GM13976 (cell line): ENCODE results near the gene HPS4.
A peak's percentile ranks its signal among the peaks of the same experiment; 100 is the strongest.

Experiments
- DNase-seq: peaks from one replicate; pipeline ENCODE4 v3.0.0; 2012; ENCODE audit warnings: low spot score
- in situ Hi-C: fragments of 300-500 bp; cut with MboI; formaldehyde crosslinking; loops from one replicate; pipeline ENCODE4 v1.12.0; 2022; ENCODE audit warnings: low sequenced_read_pairs, mixed read lengths, inconsistent platforms; ENCODE audit not compliant: unreplicated experiment
- TF ChIP-seq, protein P1 (sequence below): IDR thresholded peaks from 2 replicates; pipeline ENCODE4 v1.5.1; 2012; ENCODE audit warnings: borderline replicate concordance, mild to moderate bottlenecking; ENCODE audit not compliant: insufficient read depth; ENCODE audit errors: extremely low read depth, missing control alignments, control extremely low read depth

HPS4 gene

DNA sequence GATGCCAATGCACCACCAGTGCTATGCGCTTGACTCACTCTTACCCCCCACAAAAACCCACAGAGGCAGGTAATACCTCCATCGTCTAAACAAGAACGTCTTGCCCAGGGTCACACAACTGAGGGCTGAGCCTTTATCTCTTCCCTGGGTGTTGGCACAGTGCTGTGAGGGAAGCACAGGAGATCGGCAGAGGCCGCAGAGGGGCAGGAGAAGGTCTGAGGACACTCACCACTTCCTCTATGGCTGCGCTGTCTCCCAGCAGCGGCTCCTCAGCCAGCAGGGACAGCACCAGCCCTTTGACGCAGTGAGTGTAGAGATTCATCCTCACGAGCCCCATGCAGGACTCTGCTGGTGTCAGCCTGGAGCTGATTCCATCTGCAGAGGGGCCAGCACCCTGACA, 19.9 kb downstream of the HPS4 start:
- DNase-seq, result no peak
- TF ChIP-seq, protein P1, sequence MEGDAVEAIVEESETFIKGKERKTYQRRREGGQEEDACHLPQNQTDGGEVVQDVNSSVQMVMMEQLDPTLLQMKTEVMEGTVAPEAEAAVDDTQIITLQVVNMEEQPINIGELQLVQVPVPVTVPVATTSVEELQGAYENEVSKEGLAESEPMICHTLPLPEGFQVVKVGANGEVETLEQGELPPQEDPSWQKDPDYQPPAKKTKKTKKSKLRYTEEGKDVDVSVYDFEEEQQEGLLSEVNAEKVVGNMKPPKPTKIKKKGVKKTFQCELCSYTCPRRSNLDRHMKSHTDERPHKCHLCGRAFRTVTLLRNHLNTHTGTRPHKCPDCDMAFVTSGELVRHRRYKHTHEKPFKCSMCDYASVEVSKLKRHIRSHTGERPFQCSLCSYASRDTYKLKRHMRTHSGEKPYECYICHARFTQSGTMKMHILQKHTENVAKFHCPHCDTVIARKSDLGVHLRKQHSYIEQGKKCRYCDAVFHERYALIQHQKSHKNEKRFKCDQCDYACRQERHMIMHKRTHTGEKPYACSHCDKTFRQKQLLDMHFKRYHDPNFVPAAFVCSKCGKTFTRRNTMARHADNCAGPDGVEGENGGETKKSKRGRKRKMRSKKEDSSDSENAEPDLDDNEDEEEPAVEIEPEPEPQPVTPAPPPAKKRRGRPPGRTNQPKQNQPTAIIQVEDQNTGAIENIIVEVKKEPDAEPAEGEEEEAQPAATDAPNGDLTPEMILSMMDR, result no peak
- in situ Hi-C loops, result loop anchor here (5.0 kb wide), 1 partner anchor 81 kb away; no protein-coding TSS in a partner anchor

DNA sequence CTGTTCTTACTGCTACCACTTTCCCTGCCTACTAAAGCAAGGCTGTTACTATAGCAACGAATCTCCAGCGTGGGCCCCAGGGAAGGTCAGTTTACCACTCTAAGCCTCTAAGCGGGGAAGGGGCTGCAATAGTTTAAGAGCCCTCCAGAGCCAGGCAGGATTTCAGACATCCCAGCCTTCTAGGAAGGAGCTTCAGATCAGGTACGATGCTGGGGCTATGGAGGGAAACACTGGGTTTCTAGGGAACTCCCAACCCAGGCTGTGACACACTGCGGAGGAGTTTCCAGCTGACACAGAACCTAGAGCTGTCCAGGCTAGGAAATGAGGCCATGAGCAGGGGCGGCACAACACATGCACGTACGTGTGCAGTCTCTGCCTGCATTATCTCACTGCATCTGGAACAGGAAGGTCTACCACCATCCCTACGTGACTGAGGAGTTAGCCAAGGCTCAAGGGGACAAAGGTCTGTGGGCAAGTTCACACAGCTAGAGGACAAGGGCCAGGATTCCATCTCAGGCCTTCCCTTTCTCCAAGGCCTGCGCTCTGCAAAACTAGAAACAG, 20.4 kb downstream of the HPS4 start:
- in situ Hi-C loops, result loop anchor here (5.0 kb wide), 1 partner anchor 81 kb away; no protein-coding TSS in a partner anchor
- DNase-seq, result no peak
- TF ChIP-seq, protein P1, result no peak

DNA sequence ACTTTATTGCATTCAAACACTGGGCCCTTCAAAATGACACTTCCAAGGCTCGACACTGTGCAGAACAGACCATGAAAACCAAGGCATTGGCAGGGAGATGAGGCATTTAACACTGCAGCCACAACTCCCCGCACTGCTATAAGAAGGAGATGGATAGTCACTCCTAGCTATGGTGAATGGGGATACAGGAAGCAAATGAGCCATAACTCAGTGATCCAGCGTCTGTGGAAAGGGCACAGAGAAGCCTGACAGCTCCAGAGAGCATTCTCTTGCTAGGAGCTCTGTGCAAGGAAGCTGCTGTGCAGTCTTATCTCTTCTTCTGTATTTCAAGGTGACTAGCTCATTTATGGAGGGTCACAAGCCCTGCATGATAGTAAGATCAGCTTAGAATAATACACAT, 20.9 kb downstream of the HPS4 start:
- TF ChIP-seq, protein P1, result no peak
- in situ Hi-C loops, result loop anchor here (5.0 kb wide), 1 partner anchor 80 kb away; no protein-coding TSS in a partner anchor
- no peak for DNase-seq

DNA sequence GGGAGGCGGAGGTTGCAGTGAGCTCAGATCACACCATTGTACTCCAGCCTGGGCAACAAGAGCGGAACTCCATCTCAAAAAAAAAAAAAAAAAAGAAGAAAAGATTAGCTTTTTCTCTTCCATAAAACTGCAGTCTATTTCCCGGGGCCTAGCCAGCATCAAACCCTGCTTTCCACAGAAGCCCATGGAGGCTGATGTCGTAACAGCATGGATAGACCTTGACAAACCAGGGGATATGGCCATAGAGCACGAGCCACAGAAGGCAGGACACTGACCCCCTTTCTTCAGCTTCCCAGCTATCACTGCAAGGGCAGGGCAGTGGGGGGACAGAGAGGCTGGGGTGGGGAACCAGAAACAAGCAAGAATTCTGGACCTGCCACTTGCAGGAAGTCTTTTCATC, 21.5 kb downstream of the HPS4 start:
- TF ChIP-seq, protein P1, result no peak
- in situ Hi-C loops, result loop anchor here (5.0 kb wide), 1 partner anchor 80 kb away; no protein-coding TSS in a partner anchor
- DNase-seq, result no peak

DNA sequence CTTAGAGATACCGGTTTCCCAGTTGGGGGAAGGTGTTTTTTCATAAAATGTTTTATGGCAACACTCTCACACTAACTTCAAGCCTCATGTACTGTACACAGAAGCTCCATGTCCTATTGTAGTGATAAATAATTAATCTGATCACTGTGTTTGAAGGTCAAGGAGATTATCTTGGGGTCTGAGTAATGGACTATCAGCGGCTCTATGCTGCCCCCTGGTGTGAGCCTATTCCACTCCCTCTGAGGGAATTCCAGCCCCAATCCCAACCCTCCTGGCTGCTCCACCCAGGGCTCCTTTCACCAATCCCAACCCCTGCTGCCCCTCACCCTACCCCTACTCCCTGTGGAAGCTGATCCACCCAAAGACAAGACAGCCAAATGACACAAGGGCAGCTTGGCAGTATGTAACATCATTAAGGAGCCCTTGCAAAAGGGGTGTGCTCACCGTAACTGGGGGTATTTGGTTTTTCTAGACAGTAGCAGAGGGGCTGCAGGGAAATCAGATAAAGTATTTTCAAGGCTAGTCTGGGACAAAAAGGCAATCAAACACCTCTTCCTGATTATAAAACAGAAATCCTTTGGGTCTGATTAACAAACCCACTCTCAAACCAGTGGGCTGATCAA, 22.3 kb downstream of the HPS4 start:
- TF ChIP-seq, protein P1, result peak; percentile 67
- peak; percentile 63 for DNase-seq
- in situ Hi-C loops, result loop anchor here (5.0 kb wide), 1 partner anchor 79 kb away; no protein-coding TSS in a partner anchor

DNA sequence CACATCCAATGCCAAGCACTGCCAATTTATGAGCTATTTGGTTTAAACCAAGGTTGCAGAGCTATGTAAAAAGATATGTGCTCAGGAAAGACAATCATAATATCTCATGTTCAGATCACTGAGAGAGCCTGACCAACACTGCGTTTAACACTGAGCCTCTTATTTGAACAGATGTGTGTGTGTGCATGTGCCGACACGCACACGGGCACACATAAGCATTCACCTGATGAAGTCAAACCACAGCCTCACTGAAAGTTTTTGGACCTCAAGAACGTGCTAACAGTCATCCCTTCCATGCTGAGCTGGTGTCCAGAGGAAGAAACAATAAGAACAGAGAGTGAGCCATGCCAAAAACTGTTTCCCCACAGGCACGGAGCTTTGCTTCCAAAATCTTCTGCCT, 23.4 kb downstream of the HPS4 start:
- in situ Hi-C loops, result loop anchor here (5.0 kb wide), 1 partner anchor 78 kb away; no protein-coding TSS in a partner anchor
- TF ChIP-seq, protein P1, result no peak
- DNase-seq, result no peak
